Cardiac fibroblast (primary cell): ENCODE results near the gene ZIC2.

ENCODE experiments used
- DNase-seq, 2 donors: peaks; one replicate each; pipeline versions ENCODE4 v3.0.0 to v3.0.0-alpha.2; 2010; ENCODE audit warnings: low read depth in 2 of 2
- H3K4me3 ChIP-seq, 2 donors: replicated peaks in 1 of 2; 1 replicate in 1 of 2; 2 replicates in 1 of 2; pipeline ENCODE4 v1.5.1; 2011; ENCODE audit warnings: low read depth in 2 of 2, low read length in 2 of 2, mild to moderate bottlenecking in 2 of 2, moderate library complexity in 1 of 2
- TF ChIP-seq, protein P1 (sequence below): IDR thresholded peaks from one replicate; pipeline ENCODE4 v1.5.1; 2011; ENCODE audit warnings: low read depth, mild to moderate bottlenecking, low read length, inconsistent platforms

ZIC2 gene

DNA sequence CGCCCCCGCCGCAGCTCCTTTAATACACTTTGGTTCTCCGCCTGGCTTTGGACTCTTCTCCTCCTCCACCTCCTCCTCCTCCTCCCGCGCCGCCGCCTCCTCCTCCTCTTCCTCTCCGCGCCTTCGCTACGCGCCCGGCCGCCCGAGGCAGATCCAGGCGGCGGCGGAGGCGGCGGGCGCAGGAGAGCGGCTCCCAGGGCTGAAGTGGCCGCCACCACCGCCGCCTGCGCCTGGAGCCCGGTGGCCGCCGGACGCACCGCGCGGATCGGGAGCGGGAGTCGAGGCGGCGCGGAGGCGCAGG, at the start of gene ZIC2:
TSS of gene ZIC2 (plus strand) at position 50 of the 301 bp plus-strand sequence. CDS start 281 bp downstream, outside the sequence.
- peak within 1 kb of the TSS; percentile 33 to 52 for H3K4me3 ChIP-seq
- TF ChIP-seq, protein P1, sequence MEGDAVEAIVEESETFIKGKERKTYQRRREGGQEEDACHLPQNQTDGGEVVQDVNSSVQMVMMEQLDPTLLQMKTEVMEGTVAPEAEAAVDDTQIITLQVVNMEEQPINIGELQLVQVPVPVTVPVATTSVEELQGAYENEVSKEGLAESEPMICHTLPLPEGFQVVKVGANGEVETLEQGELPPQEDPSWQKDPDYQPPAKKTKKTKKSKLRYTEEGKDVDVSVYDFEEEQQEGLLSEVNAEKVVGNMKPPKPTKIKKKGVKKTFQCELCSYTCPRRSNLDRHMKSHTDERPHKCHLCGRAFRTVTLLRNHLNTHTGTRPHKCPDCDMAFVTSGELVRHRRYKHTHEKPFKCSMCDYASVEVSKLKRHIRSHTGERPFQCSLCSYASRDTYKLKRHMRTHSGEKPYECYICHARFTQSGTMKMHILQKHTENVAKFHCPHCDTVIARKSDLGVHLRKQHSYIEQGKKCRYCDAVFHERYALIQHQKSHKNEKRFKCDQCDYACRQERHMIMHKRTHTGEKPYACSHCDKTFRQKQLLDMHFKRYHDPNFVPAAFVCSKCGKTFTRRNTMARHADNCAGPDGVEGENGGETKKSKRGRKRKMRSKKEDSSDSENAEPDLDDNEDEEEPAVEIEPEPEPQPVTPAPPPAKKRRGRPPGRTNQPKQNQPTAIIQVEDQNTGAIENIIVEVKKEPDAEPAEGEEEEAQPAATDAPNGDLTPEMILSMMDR = no peak
- DNase-seq = no peak

DNA sequence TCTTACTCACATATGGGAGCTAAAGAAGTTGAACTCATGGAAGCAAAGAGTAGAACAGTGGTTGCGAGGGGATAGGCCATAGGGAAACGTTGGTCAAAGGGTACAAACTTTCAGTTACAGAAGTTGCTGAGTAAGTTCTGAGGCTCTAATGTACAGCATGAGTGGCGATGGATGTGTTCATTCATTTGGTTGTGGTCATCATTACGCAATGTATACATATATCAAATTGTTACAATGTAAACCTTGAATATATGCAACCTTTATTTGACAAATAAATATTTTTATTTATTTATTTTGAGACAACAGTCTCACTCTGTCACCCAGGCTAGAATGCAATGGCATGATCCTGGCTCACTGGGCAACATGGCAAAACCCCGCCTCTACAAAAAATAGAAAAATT, 48.7 kb upstream of the ZIC2 start:
- no peak overlapping the region for H3K4me3 ChIP-seq
- DNase-seq = no peak
- TF ChIP-seq, protein P1 = no peak

DNA sequence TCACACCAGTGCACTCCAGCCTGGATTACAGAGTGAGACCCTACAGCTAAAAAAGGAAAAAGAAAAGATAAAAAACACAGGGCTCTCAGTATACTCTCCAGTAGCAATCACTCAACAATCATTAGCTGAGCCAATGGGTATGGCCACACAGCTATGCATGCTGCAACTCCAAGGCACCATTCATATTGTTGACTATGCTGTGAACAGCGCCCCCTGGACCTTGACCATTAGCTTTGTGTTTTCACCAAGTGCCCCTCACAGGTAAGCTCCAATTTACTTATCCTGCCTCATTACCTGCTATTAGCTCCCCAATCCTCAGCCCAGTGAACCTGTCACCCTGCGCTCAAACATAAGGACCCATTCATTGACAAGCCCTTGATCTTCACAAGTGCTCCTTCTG, 45.8 kb upstream of the ZIC2 start:
- TF ChIP-seq, protein P1 = no peak
- H3K4me3 ChIP-seq = no peak overlapping the region
- DNase-seq = no peak

DNA sequence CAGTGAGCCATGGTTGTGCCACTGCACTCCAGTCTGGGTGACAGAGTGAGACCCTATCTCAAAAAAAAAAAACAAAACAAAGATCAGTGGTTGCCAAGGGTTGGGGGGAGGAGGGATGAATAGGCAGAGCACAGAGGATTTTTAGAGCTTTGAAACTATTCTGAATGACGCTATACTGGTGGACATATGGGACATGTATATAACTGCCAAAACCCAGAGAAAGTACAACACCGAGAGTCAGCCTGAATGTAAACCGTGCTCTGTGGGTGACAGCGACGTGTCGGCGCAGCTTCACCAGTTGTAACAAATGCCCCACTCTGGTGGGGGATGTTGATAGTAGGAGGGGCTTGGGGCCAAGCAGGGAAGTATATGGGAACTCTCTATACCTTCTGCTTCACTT, 42.9 kb upstream of the ZIC2 start:
- H3K4me3 ChIP-seq = no peak overlapping the region
- no peak for DNase-seq
- TF ChIP-seq, protein P1 = no peak

DNA sequence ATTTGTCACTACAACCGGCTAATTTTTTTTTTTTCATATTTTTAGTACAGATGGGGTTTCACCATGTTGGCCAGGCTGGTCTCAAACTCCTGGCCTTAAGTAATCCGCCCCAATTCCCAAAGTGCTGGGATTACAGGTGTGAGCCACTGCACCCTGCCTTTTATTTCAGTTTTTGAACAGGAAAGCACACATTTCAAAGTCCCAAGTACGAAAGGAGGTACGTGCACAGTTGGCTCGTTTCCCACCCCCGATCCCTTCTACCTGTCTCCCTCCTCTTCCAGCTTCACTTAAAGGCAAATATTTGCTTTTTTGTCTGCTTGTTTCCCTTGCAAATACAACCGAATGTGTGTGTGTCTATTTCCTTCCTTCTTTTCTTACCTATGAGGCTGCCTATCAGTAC, 40.5 kb upstream of the ZIC2 start:
- H3K4me3 ChIP-seq = no peak overlapping the region
- TF ChIP-seq, protein P1 = no peak
- DNase-seq = no peak

DNA sequence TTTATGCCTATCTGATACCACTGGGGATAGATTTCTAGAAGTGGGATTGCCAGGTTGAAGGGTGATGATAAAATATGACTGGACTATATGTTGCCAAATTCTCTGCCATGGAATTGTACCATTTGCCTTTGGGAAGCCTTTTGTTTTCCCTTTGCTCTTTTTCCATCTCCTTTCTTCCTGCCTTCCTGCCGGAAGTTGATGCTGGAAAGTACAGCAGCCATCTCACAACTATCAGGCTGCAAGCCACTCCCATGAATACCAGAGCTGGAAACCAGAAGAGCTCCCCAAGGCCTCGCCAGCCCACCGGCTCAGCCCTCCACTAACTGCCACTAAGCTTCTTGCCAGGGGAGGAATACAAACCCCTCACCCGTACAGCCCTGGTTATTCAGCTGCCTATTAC, 39.7 kb upstream of the ZIC2 start:
- no peak overlapping the region for H3K4me3 ChIP-seq
- no peak for DNase-seq
- TF ChIP-seq, protein P1 = no peak

DNA sequence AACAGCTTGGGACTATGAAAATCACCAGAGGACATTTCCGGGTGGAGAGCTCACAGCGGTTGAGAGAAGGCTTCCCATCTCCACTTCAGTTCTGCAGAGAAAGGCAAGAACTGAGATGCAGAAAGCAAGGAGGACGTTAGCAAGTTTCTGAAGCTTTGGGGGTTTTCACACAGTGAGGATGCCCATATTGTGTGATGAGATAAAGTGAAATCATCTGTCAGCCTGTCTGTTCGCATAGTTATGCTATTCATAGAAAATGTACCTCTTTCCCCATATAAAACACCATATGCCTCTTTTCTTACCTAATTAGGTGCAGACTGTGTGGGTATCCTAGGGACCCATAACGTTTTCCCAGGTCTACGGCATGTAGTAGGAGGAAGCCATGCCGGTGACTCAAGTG, 37.5 kb upstream of the ZIC2 start:
- TF ChIP-seq, protein P1 = no peak

More for the DNA sequence above, 37.5 kb upstream of the ZIC2 start:
- no peak overlapping the region for H3K4me3 ChIP-seq
- DNase-seq = no peak
